K562 (cell line): Measurements from ENCODE around the gene TMC4. TPM values are rescaled to one million over a fixed set of nuclear protein-coding genes. Genes with fewer than 3 reads are reported as not detected.

Experiments used
- CBX2 ChIP-seq: fragments of 200-600 bp; sonication (generic); IDR thresholded peaks from one replicate; pipeline ENCODE4 v1.6.1; 2012; ENCODE audit warnings: mild to moderate bottlenecking, low read length, inconsistent platforms; ENCODE audit not compliant: insufficient read depth, poor library complexity, severe bottlenecking
- EWSR1 ChIP-seq: fragments of 450-650 bp; IDR thresholded peaks from 2 replicates; pipeline ENCODE4 v1.6.1; 2018; ENCODE audit warnings: borderline replicate concordance, mild to moderate bottlenecking, low read depth, moderate library complexity; ENCODE audit not compliant: partially characterized antibody
- FOXA3 ChIP-seq, 2 experiments: fragments of 450-650 bp in 1 of 2; sonication (generic) in 1 of 2; formaldehyde crosslinking; IDR thresholded peaks in 1 of 2; conservative IDR thresholded peaks in 1 of 2; 2 replicates each; pipeline versions ENCODE4 v1.4.0 to v1.8.0; 2020 to 2022; ENCODE audit warnings: mild to moderate bottlenecking in 2 of 2, missing genetic modification reagents in 1 of 2
- HBP1 ChIP-seq: fragments of 450-650 bp; formaldehyde crosslinking; IDR thresholded peaks from 2 replicates; pipeline ENCODE4 v1.4.0; 2022; ENCODE audit warnings: missing genetic modification characterization
- HCFC1 ChIP-seq: IDR thresholded peaks from 2 replicates; pipeline ENCODE4 v1.6.1; 2012; ENCODE audit warnings: low read depth, low read length, improper control_type of control experiment
- HIVEP1 ChIP-seq: fragments of 250-450 bp; sonication (Bioruptor Pico); IDR thresholded peaks from 2 replicates; pipeline ENCODE4 v1.4.0; 2020; ENCODE audit warnings: mild to moderate bottlenecking
- HNRNPK ChIP-seq: fragments of 200-400 bp; formaldehyde crosslinking; IDR thresholded peaks from one replicate; pipeline ENCODE4 v1.6.1; 2018; ENCODE audit warnings: mild to moderate bottlenecking, low read depth, low read length; ENCODE audit not compliant: poor library complexity, severe bottlenecking
- HNRNPLL ChIP-seq: fragments of 200-400 bp; formaldehyde crosslinking; IDR thresholded peaks from 2 replicates; pipeline ENCODE4 v1.6.1; 2017; ENCODE audit warnings: low read length, low read depth, mild to moderate bottlenecking; ENCODE audit not compliant: poor library complexity, severe bottlenecking
- JUNB ChIP-seq: fragments of 450-650 bp; formaldehyde crosslinking; conservative IDR thresholded peaks from 2 replicates; pipeline ENCODE4 v1.4.0; 2020; ENCODE audit warnings: mild to moderate bottlenecking
- MCM3 ChIP-seq: fragments of 450-650 bp; IDR thresholded peaks from 2 replicates; pipeline ENCODE4 v1.6.1; 2016
- PCBP2 ChIP-seq: fragments of 200-400 bp; formaldehyde crosslinking; IDR thresholded peaks from 2 replicates; pipeline ENCODE4 v1.6.1; 2018; ENCODE audit warnings: low read length, low read depth, mild to moderate bottlenecking, moderate library complexity; ENCODE audit not compliant: poor library complexity, severe bottlenecking
- RBM17 ChIP-seq: fragments of 200-400 bp; formaldehyde crosslinking; IDR thresholded peaks from 2 replicates; pipeline ENCODE4 v1.6.1; 2017; ENCODE audit warnings: low read depth, mild to moderate bottlenecking, low read length, borderline replicate concordance
- RFX5 ChIP-seq: IDR thresholded peaks from 2 replicates; pipeline ENCODE4 v1.6.1; 2011; ENCODE audit warnings: low read depth, mild to moderate bottlenecking, improper control_type of control experiment, low read length
- SIN3A ChIP-seq, 2 experiments: fragments of 150-350 bp in 1 of 2; IDR thresholded peaks; 2 replicates each; pipeline ENCODE4 v1.6.1; 2011 to 2016; ENCODE audit warnings: borderline replicate concordance in 2 of 2, low read depth in 2 of 2, low read length in 2 of 2, mild to moderate bottlenecking in 2 of 2, moderate library complexity in 2 of 2; ENCODE audit not compliant: control insufficient read depth in 1 of 2
- STAG1 ChIP-seq: sonication (generic); formaldehyde crosslinking; IDR thresholded peaks from 2 replicates; pipeline ENCODE4 v1.5.0; 2020; ENCODE audit warnings: missing genetic modification reagents, borderline replicate concordance
- TFAM ChIP-seq: fragments of 250-450 bp; sonication (Bioruptor Pico); conservative IDR thresholded peaks from 2 replicates; pipeline ENCODE4 v1.5.0; 2021; ENCODE audit warnings: mild to moderate bottlenecking, moderate library complexity
- XRCC5 ChIP-seq: fragments of 200-400 bp; formaldehyde crosslinking; IDR thresholded peaks from 2 replicates; pipeline ENCODE4 v1.6.1; 2017; ENCODE audit warnings: low read depth, mild to moderate bottlenecking, low read length
- ZFPM2 ChIP-seq: fragments of 250-450 bp; sonication (Bioruptor Pico); IDR thresholded peaks from 2 replicates; pipeline ENCODE4 v1.5.1; 2022; ENCODE audit warnings: mild to moderate bottlenecking
- ZNF23 ChIP-seq: fragments of 250-450 bp; sonication (Bioruptor Pico); IDR thresholded peaks from 2 replicates; pipeline ENCODE4 v1.4.0; 2020; ENCODE audit warnings: mild to moderate bottlenecking
- ZNF408 ChIP-seq: fragments of 250-450 bp; sonication (Bioruptor Pico); IDR thresholded peaks from 2 replicates; pipeline ENCODE4 v1.4.0; 2020; ENCODE audit warnings: low read depth, mild to moderate bottlenecking, moderate library complexity
- ZNF695 ChIP-seq: fragments of 450-650 bp; formaldehyde crosslinking; IDR thresholded peaks from 2 replicates; pipeline ENCODE4 v1.4.0; 2020; ENCODE audit warnings: mild to moderate bottlenecking, moderate library complexity
- ZNF764 ChIP-seq: fragments of 250-450 bp; sonication (Bioruptor Pico); IDR thresholded peaks from 2 replicates; pipeline ENCODE4 v1.4.0; 2020; ENCODE audit warnings: low read depth, mild to moderate bottlenecking, moderate library complexity
- polyA plus RNA-seq, 8 experiments: library from polyadenylated mRNA; depleted of rRNA in 4 of 8; stranded (reverse) in 5 of 8; unstranded in 3 of 8; fragments of >200 nt; fragmentation: Nextera tagmentation in 2 of 8; fragmentation: Illumina TruSeq in 1 of 8; extraction: Ambion mirVana in 2 of 8; extraction: Trizol in 1 of 8; gene quantifications; 2 replicates each; pipeline versions ENCODE4 v1.2.1 to v1.2.3, GENCODE V29; 2011 to 2014; ENCODE audit warnings: inconsistent platforms in 1 of 8, missing spikeins in 1 of 8
- total RNA-seq, 7 experiments: library from RNA; depleted of rRNA in 6 of 7; stranded (reverse); fragments of >200 nt in 6 of 7; fragmentation: Illumina TruSeq in 2 of 7; extraction: Trizol in 2 of 7; gene quantifications; 2 replicates each; pipeline versions ENCODE4 v1.2.1 to v1.2.3, GENCODE V29; 2011 to 2021; ENCODE audit warnings: low replicate concordance in 1 of 7
- TF ChIP-seq, protein P1 (sequence below): fragments of 450-650 bp; conservative IDR thresholded peaks from 2 replicates; pipeline ENCODE4 v1.6.1; 2016; ENCODE audit warnings: missing genetic modification characterization, low read depth, mild to moderate bottlenecking, missing compliant biosample characterization, moderate library complexity
- TF ChIP-seq, protein P2 (sequence below): IDR thresholded peaks from 2 replicates; pipeline ENCODE4 v1.6.1; 2012; ENCODE audit warnings: low read depth, low read length, improper control_type of control experiment, borderline replicate concordance

The TMC4 gene
- total and polyA plus RNA-seq, 9 of the 15 experiments (the other 6 are each of a cell fraction or from before 2014, with no cell fraction given): 0.12 to 0.79 (median 0.36) TPM; not detected in 2

DNA sequence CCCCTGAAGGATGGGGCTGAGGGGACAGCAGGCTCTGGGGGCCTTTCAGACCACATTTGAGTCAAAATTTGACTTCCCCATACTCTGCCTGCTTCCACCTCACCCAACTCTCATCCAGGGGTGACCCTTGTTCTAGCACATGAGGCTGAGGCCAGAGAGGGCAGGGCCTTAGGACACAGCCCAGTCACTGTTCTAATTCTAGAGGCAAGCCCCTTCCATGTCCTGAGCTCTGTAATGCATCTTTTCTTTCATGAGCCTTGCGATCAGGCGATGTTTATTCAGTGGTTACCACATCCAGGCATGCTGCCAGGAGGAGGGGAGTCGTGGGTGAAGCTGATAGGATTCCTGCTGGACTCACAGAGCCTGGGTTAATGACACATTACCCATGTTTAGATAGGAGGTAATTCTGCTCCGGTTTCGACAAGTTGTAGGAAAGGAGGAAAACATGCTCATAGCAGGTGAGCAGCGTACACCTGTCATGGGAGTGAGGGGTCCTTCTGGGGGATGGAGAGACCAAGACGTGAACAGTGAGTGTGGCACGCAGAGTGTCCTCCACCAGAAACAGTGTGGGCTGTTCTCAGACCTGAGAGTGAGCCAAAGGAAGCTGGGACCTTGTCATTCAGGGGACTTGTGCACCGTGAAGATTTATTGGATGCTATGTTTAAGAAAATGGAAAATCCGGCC is 37.0 kb upstream of the TMC4 start (continued):
- no peak for TF ChIP-seq STAG1
- TF ChIP-seq CBX2: no peak
- TF ChIP-seq MCM3: no peak
- TF ChIP-seq JUNB: no peak
- no peak for TF ChIP-seq RFX5
- no peak for TF ChIP-seq ZNF408
- TF ChIP-seq FOXA3 (CRISPR knock-in tag; conservative IDR thresholded peaks at IDR 0.05 in 1 of 2, IDR thresholded peaks at IDR 0.05 in 1 of 2): peak; percentile 96 to 99
- no peak for TF ChIP-seq XRCC5
- TF ChIP-seq HCFC1: no peak
- TF ChIP-seq SIN3A (IDR thresholded peaks at IDR 0.05; ENCODE audit: borderline replicate concordance in 2 of 2, control insufficient read depth in 1 of 2, low read depth in 2 of 2, low read length in 2 of 2): no peak
- TF ChIP-seq HBP1 (CRISPR knock-in tag): no peak
- TF ChIP-seq HIVEP1 (CRISPR knock-in tag): no peak
- no peak for TF ChIP-seq HNRNPLL
- TF ChIP-seq HNRNPK: no peak
- TF ChIP-seq ZNF695 (CRISPR knock-in tag): no peak
- no peak for TF ChIP-seq EWSR1
- TF ChIP-seq, protein P1, sequence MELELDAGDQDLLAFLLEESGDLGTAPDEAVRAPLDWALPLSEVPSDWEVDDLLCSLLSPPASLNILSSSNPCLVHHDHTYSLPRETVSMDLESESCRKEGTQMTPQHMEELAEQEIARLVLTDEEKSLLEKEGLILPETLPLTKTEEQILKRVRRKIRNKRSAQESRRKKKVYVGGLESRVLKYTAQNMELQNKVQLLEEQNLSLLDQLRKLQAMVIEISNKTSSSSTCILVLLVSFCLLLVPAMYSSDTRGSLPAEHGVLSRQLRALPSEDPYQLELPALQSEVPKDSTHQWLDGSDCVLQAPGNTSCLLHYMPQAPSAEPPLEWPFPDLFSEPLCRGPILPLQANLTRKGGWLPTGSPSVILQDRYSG (tag): 0 out of 2 replicates have a peak, but pooled peaks have one; percentile 19
- no peak for TF ChIP-seq PCBP2
- no peak for TF ChIP-seq ZFPM2 (CRISPR knock-in tag)
- TF ChIP-seq ZNF23 (CRISPR knock-in tag): no peak
- TF ChIP-seq, protein P2, sequence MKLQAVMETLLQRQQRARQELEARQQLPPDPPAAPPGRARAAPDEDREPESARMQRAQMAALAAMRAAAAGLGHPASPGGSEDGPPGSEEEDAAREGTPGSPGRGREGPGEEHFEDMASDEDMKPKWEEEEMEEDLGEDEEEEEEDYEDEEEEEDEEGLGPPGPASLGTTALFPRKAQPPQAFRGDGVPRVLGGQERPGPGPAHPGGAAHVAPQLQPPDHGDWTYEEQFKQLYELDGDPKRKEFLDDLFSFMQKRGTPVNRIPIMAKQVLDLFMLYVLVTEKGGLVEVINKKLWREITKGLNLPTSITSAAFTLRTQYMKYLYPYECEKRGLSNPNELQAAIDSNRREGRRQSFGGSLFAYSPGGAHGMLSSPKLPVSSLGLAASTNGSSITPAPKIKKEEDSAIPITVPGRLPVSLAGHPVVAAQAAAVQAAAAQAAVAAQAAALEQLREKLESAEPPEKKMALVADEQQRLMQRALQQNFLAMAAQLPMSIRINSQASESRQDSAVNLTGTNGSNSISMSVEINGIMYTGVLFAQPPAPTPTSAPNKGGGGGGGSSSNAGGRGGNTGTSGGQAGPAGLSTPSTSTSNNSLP: peak; percentile 83; the same call in 1 of the 2 replicates
- no peak for TF ChIP-seq RBM17
- TF ChIP-seq ZNF764: no peak
- TF ChIP-seq TFAM: no peak
